Measurements from ENCODE around the gene UBE2I.

- TF ChIP-seq CTCF (IDR thresholded peaks at IDR 0.05) (no peak), POLR2A (IDR thresholded peaks at IDR 0.05) (no peak)
Measured at GRCh38 chr16:1343428-1344242, 34.2 kb downstream of the UBE2I start.
